ENCODE data around the gene OR8H3.
"Not testable (repeated sequence)": the region's sequence is repeated elsewhere in the genome, so short reads cannot be mapped to it uniquely, and the experiment has no call there.

Gene OR8H3, protein sequence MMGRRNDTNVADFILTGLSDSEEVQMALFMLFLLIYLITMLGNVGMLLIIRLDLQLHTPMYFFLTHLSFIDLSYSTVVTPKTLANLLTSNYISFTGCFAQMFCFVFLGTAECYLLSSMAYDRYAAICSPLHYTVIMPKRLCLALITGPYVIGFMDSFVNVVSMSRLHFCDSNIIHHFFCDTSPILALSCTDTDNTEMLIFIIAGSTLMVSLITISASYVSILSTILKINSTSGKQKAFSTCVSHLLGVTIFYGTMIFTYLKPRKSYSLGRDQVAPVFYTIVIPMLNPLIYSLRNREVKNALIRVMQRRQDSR

DNA sequence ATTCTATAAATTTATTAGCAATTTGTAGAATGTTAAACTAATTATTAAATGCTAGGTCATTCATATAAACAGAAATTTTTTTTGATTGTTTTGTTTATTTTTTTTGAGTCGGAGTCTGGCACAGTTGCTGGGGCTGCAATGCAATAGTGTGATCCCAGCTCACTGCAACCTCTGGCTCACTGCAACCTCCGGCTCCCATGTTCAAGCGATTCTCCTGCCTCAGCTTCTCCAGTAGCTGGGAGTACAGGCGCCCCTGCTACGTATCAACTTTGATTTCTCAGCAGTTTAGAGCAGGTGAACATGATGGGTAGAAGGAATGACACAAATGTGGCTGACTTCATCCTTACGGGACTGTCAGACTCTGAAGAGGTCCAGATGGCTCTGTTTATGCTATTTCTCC, at the start of gene OR8H3:
Gene OR8H3, plus strand, starts transcription at position 301 of the 400 bp plus-strand sequence. Its CDS starts 0 bp downstream, at position 301.
- DNase-seq, result no peak

DNA sequence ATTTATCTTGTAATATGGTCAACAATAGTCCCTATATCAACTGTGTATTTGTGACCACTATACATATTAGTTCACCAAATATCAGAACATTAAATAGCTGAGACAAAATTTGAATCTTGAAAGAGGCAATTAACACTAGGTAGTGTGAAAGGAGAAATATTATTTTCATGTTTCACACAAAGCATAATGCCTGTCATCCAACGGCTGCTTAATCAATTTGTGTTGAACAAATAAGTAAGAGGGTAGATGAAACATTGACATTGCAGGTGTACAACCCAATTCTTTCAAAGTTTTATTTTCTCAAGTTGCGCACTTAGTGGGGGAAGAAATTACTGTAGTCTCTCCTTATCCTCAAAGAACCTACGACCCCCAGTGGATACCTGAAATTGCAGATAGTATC, 32.5 kb upstream of the OR8H3 start:
- no peak for DNase-seq

DNA sequence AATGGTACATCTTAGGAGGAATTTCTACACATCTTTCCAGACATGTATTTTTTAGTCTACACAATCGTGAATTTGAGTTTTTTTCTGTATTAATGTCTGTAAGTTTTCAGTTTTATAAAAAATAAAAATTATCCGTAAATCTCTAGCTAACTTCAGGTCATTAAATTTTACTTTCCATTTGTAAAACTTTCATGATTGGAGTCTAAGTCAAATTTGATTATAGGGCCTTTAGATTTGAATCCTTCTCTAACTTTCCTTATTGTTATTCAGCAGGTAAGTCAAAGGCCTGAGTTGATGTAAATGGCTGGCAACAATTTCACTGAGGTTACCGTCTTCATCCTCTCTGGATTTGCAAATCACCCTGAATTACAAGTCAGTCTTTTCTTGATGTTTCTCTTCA, 29.2 kb upstream of the OR8H3 start, which contains the start of gene OR8I2:
Gene OR8I2, plus strand, starts transcription at position 301 of the 400 bp plus-strand sequence. Its CDS starts 0 bp downstream, at position 301.
- no peak for DNase-seq

DNA sequence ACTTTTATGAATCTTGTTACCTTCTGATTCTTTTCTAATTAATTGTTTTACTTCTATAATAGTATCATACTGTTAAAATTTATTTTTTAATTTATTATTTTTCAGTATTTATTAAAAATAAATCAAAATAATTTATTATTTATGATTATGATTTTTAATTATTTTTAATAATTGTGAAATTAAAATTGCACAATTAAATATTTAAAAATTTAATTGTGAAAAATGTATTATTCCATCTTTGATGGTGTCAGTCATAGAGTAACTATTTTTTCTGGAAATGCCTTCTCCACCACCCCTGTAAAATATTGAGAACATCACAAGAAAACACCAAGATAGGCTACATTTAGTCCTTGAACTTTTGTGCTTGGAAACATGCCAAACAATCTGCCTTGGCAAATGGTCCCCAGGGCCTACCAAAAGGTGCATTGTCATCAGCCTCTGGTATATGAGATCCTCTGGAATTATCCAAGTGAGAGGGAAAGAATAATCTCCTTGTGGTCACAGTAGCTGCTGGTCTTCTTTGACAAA, 18.9 kb upstream of the OR8H3 start, which contains the start of gene OR8H2:
Gene OR8H2, plus strand, starts transcription at position 478 of the 528 bp plus-strand sequence. CDS start 1,356 bp downstream, outside the sequence.
- DNase-seq, result no peak

DNA sequence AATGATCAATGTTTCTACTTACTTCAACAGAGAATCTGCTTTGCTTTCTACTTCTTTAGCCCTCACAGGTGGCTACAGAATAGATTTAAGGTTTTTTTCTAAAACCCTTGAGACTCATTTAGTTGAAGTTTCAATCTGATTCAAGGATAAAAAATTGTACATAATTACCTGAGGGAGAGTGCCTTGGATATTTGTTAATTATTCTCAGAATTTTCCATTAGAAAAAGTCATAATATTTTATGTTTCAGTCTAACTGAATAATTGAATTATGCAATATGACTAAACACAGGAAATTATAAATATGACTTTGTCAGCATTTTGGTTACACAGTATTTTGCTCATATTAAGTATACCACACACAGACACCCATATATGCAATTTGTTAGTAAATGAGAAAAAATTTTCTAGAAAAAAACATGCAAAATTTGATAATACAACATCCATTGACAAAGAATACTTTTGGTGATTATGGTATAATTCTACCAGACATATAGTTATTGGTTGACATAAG, 18.0 kb downstream of the OR8H3 start, which contains the start of gene OR8J3:
Gene OR8J3, minus strand, starts transcription at position 51 of the 511 bp plus-strand sequence. CDS start 2,483 bp downstream, outside the sequence.
- DNase-seq, result no peak

DNA sequence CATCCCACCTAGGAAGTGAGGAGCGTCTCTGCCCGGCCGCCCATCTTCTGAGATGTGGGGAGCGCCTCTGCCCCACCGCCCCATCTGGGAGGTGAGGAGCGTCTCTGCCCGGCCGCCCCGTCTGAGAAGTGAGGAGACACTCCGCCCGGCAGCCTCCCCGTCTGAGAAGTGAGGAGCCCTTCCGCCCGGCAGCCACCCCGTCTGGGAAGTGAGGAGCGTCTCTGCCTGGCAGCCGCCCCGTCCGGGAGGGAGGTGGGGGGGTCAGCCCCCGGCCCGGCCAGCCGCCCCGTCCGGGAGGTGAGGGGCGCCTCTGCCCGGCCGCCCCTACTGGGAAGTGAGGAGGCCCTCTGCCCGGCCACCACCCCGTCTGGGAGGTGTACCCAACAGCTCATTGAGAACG, 21.5 kb downstream of the OR8H3 start:
- not testable (repeated sequence) for DNase-seq

DNA sequence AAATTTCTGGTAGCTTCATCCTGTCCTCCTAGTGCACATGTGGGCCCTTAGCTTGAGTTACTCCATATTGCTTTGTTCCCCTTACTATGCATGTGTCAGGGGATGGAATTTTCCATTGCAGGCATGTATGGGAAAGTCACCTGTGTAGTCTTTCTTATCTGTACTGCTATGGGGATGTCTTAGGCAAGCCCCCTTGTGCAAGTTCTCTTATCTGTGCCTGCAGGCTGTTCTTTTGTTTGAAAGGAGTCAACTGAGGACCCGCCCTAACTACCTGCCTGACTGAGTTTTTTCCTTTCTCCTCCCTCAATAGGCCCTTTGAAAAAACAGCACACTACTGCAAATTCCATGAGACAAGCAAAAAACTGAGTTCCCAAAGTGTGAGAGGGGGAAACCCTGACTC, 29.2 kb downstream of the OR8H3 start:
- no peak for DNase-seq

DNA sequence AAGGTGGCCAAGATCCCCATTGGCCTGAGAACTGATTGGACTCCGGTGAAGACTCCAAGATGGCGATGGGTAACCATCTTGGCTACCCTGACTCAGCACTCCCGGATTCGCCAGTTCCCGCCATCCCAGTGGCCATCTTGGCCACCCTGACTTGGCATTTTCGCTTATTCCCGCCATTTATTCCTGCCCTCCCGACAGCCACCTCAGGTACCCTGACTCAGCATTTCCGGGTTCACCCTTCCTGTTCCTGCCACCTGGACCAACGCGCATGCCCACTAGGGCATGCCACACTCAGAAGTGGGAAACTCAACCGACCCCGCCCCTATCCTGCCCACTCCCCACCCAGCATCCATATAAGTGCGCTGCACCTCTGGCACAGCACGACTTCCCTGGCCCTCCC, 30.2 kb downstream of the OR8H3 start:
- DNase-seq, result no peak

DNA sequence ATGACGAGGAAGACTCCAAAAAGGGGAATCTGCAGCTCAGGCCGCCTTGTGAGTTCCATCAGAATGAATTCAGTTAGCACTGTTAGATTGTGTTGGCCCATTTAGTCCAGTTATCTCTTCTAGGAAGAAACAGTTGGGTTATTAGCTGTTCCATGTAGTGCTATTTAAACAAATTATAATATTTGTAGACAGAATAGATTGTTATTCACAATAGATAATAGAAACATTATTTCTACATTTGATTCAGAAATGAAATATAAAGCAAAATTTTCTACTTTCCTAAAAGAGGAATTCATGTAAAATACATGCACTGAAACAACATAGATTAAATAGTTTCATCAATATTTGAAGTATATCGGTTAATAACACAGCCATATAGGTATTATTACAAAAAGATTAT, 38.0 kb downstream of the OR8H3 start, which contains the start of gene OR8K5:
Gene OR8K5, minus strand, starts transcription at position 101 of the 400 bp plus-strand sequence. Its CDS starts 0 bp downstream, at position 101.
- no peak for DNase-seq

DNA sequence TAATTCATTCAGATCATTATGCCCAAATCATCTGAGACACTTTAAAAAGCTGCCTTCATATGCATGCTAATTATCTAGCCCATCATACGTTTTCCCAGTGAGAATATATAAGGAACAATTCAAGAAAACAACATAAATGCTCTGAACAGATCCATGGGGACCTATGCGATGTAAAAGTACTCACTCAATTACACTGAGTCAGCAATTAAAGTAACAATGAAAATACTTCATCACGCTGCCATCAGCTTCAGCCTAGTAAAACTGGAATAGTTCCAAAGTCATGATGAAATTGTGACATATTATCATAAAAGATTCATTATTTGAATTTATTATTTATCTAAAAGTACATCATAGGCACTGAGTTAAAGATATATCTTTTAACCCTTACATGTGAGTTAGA, 41.6 kb downstream of the OR8H3 start:
- no peak for DNase-seq

DNA sequence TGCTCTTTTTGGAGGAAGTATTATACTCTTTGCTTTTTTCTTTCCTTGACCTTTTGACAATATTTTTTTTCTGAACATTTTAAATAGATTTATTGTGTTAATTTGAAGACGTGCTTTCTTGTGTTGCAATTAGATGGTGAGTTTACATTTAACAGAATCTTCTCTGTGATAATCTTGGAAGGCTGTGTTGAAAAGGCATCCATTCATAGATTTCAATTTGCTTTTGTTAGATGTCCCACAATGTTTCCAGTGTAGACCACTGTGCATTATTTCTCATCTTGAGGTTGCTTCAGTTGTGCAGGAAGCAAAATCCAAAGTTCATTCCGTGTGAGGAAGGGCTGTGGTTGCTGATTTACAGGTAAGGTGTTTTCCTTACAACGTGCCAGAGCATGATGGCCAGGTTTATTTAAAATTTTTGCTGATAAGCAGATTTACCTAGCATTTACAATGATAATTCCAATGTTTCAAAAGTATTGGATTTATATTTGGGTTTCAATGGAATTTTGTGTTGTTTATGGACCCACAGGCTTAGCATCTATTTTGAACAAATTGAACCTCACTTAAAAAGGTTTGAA, 50.2 kb downstream of the OR8H3 start:
- no peak for DNase-seq
